Middle frontal gyrus (tissue), 1 donor: ENCODE results near the gene RWDD4.

ENCODE experiments used
- DNase-seq: peaks from one replicate; pipeline ENCODE4 v3.0.0-alpha.2; 2015; ENCODE audit warnings: low spot score; ENCODE audit errors: extremely low spot score

The RWDD4 gene

GRCh38 chr4:183601381-183601780 is 57.6 kb downstream of the RWDD4 start:
- no peak for DNase-seq

GRCh38 chr4:183600189-183600685 is 58.7 kb downstream of the RWDD4 start:
- no peak for DNase-seq

- no peak for DNase-seq
Measured at GRCh38 chr4:183599690-183600089, 59.3 kb downstream of the RWDD4 start.

GRCh38 chr4:183599284-183599683 is 59.7 kb downstream of the RWDD4 start:
- DNase-seq: no peak

- DNase-seq: no peak
Measured at GRCh38 chr4:183596067-183596757, 62.8 kb downstream of the RWDD4 start.

- DNase-seq: no peak
Measured at GRCh38 chr4:183594823-183595222, 64.2 kb downstream of the RWDD4 start.

- no peak for DNase-seq
Measured at GRCh38 chr4:183591301-183591700, 67.7 kb downstream of the RWDD4 start.
